Heart left ventricle (tissue), 16 donors: ENCODE data around the gene PPP6C. TPM values are rescaled to one million over a fixed set of nuclear protein-coding genes. Genes with fewer than 3 reads are reported as not detected.

ENCODE experiments used
- ATAC-seq, 4 donors: fragments of 200-7000 bp; cut with Tn5 transposase; one replicate each; pipeline ENCODE4 v1.9.1; 2020 to 2022; ENCODE audit warnings: moderate library complexity in 4 of 4, mild to moderate bottlenecking in 3 of 4, moderate number of reproducible peaks in 1 of 4
- DNase-seq, 5 donors: peaks; one replicate each; pipeline ENCODE4 v3.0.0-alpha.2; 2020
- H3K27ac ChIP-seq, 12 donors: fragments of 200-600 bp; sonication (generic) in 4 of 12; one replicate each; pipeline versions ENCODE4 v1.5.0 to v1.8.0; 2016 to 2022; ENCODE audit warnings: mild to moderate bottlenecking in 2 of 12
- H3K27me3 ChIP-seq, 9 donors: fragments of 200-600 bp; sonication (generic) in 2 of 9; one replicate each; pipeline versions ENCODE4 v1.5.1 to v1.8.0; 2016 to 2022; ENCODE audit warnings: mild to moderate bottlenecking in 3 of 9
- H3K36me3 ChIP-seq, 9 donors: fragments of 200-600 bp; sonication (generic) in 2 of 9; one replicate each; pipeline versions ENCODE4 v1.5.0 to v1.8.0; 2018 to 2022; ENCODE audit warnings: mild to moderate bottlenecking in 2 of 9
- H3K4me1 ChIP-seq, 12 donors: fragments of 200-600 bp; sonication (generic) in 4 of 12; one replicate each; pipeline versions ENCODE4 v1.5.0 to v1.8.0; 2016 to 2022; ENCODE audit warnings: mild to moderate bottlenecking in 3 of 12
- H3K4me3 ChIP-seq, 12 donors: fragments of 200-600 bp; sonication (generic) in 4 of 12; one replicate each; pipeline versions ENCODE4 v1.5.0 to v1.8.0; 2017 to 2022; ENCODE audit warnings: mild to moderate bottlenecking in 9 of 12, moderate library complexity in 4 of 12
- H3K9me3 ChIP-seq, 12 donors: fragments of 200-600 bp; sonication (generic) in 4 of 12; one replicate each; pipeline versions ENCODE4 v1.5.0 to v1.8.0; 2016 to 2022; ENCODE audit warnings: mild to moderate bottlenecking in 1 of 12
- POLR2A ChIP-seq, 2 donors: fragments of 450-650 bp; IDR thresholded peaks; one replicate each; pipeline ENCODE4 v1.6.1; 2017; ENCODE audit warnings: antibody characterized with exemption in 2 of 2, mild to moderate bottlenecking in 2 of 2, moderate library complexity in 2 of 2
- WGBS, 4 donors: extraction: QIAGEN DNeasy Blood & Tissue Kit in 2 of 4; methylation state at CpG; one replicate each; pipeline versions ENCODE4 v1.1.5 to v1.1.7; 2013 to 2018; 5-methylcytosine and 5-hydroxymethylcytosine counted together
- intact Hi-C, 10 donors: fragments of 100-400 bp; cut with DNase I; formaldehyde crosslinking; loops; one replicate each; pipeline versions ENCODE4 v1.11.1 to v1.14.2; 2022
- polyA plus RNA-seq, 2 donors: library from polyadenylated mRNA; stranded (reverse); fragments of 200-250 nt; gene quantifications; one replicate each; pipeline ENCODE4 v1.2.3, GENCODE V29; 2013
- total RNA-seq, 9 donors: library from RNA; depleted of rRNA in 2 of 9; stranded (reverse); fragments of >200 nt in 2 of 9; fragmentation: NEBNext Ultra II Directional in 3 of 9; extraction: Animal tissue kit (Norgen Biotek cat#: 25700) in 3 of 9; gene quantifications; one replicate each; pipeline versions ENCODE4 v1.1.0 to v1.2.4, GENCODE V29; 2016 to 2023
- TF ChIP-seq, protein P1 (sequence below), 12 donors: fragments of 200-600 bp; sonication (generic) in 4 of 12; IDR thresholded peaks; one replicate each; pipeline versions ENCODE4 v1.5.0 to v1.8.0; 2018 to 2022; ENCODE audit warnings: antibody characterized with exemption in 12 of 12, mild to moderate bottlenecking in 5 of 12
- donor health status: ischemic (EF 13 %, LVEDD 7.1; RV severe dilation, severe dysfunction).
- donor health status: healthy with polysubstance abuse.
- donor health status: DM: no; HTN: yes; CAD: no.
- donor health status: DM: no; HTN: no; CAD: no.
- donor health status: ischemic (EF 25% LVEDD 6.9; RV normal size, moderate dysfunction).
- donor health status: ischemic (EF 25% LVEDD 5.7; RV mildly dilated, moderate dysfunction).
- donor health status: healthy.
- donor health status: DM: yes; HTN: yes; CAD: no.
- donor health status: ischemic (EF 35%, LVEDD 5.7; RV mildly dilated, moderate dysfunction).
- donor health status: nonischemic (EF 11% LVEDD 7.7; RV severe dilation, severe dysfunction).
- donor health status: DM: yes; HTN: yes; CAD: no.
- donor health status: PGD.
- donor health status: ischemic (EF 29% LVEDD 5.4; RV normal size, mild dysfunction).
- donor health status: nonischemic (EF 23%, LVEDD 6.1; RV moderate dilation, normal function).

The PPP6C gene
- total and polyA plus RNA-seq, 11 donors: 12.0 to 40.7 (median 35.3) TPM

DNA sequence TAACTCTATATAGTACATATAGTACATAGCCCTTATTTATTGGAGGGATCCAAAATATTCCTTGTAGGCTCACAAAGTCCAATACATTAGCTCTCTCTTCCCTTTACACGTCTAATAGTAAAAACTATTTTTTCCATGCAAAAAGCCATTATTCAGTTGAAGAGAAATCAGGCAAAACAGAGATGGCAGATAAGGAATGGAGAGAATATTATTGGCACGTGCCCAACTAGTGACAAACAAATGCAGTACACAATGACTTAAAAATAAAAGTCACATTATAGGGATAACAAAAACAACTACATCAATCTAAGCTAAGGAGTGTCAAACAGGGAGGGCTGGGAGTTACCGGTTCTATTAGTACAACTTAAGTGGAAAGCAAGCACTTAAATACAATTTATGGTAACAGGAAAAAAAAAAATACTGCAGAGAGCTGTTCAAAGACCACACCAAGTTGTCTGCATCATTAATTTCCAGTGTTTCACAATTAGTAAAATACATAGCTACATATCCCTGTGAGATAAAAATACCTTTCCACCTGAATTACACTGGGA is 42.1 kb downstream of the PPP6C start:
- Histone ChIP-seq H3K4me3 (no peak overlapping the region), H3K27ac (no peak overlapping the region), H3K4me1 (peaks cover 0 to 12% (median 6%) of the 10 kb centered on the region in 12 donors), H3K9me3 (no peaks in the 10 kb centered on the region), H3K36me3 (peaks cover 0 to 48% (median 40%) of the 10 kb centered on the region in 9 donors), H3K27me3 (no peaks in the 10 kb centered on the region)
- 72 to 82% (median 74%) methylated on average over 3 of the region's 3 CpGs for WGBS, 4 donors
- no peak for TF ChIP-seq POLR2A (IDR thresholded peaks at IDR 0.05)
- TF ChIP-seq, protein P1, sequence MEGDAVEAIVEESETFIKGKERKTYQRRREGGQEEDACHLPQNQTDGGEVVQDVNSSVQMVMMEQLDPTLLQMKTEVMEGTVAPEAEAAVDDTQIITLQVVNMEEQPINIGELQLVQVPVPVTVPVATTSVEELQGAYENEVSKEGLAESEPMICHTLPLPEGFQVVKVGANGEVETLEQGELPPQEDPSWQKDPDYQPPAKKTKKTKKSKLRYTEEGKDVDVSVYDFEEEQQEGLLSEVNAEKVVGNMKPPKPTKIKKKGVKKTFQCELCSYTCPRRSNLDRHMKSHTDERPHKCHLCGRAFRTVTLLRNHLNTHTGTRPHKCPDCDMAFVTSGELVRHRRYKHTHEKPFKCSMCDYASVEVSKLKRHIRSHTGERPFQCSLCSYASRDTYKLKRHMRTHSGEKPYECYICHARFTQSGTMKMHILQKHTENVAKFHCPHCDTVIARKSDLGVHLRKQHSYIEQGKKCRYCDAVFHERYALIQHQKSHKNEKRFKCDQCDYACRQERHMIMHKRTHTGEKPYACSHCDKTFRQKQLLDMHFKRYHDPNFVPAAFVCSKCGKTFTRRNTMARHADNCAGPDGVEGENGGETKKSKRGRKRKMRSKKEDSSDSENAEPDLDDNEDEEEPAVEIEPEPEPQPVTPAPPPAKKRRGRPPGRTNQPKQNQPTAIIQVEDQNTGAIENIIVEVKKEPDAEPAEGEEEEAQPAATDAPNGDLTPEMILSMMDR (IDR thresholded peaks at IDR 0.05): no peak
- DNase-seq (no peak), ATAC-seq (no peak)
- intact Hi-C loops: loop anchor here in 7 of 10 donors (5.0 to 10.0 kb wide), 7 partner anchors 203 to 375 kb away; partner anchors contain the start of genes ARPC5L (in 2 of the 7), NR6A1 (in 2 of the 7), RPL35 (in 2 of the 7) and GOLGA1 (in 1 of the 7)

DNA sequence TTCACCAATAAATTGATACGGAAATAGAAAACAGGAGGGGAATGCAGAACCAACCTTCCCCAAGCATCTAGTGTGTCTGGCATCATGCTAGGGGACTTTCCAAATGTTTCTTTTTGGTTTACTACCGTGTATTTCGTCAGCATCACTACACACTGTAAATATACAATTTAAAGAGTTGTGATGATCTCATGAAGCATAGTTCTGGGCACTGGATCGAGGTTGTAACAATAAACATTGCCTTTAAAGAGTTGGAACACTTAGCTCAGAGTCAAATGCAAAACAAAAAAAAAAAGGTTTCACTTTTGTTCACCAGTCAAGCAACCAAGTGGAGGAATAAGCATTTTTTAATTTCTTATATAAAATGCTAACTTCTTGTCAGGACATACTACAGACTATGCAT is 43.4 kb downstream of the PPP6C start:
- DNase-seq (no peak), ATAC-seq (no peak)

DNA sequence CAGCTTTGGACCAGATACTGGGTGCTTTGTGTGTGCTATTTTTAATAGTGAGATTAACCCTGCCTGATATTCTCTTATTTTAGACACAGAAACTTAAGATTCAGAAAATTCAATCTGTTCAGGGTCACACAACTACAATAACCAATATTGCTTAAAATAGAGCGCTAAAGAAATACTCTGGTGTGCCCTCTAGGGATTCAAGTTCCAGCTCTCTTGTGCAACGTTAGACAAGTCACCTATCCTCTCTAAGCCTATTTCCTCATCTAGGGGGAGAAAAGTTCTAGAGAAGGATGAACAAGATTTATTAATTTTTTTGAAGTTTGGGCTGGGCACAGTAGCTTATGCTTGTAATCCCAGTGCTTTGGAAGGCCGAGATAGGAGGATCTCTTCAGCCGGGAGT is 44.2 kb downstream of the PPP6C start:
- TF ChIP-seq, protein P1 (IDR thresholded peaks at IDR 0.05): no peak
- TF ChIP-seq POLR2A (IDR thresholded peaks at IDR 0.05): no peak
- WGBS, 4 donors: 71 to 79% (median 77%) methylated on average over 4 of the region's 4 CpGs
- DNase-seq (no peak), ATAC-seq (no peak)
- Histone ChIP-seq H3K27me3 (no peaks in the 10 kb centered on the region), H3K27ac (no peak overlapping the region), H3K36me3 (peaks cover 0 to 34% (median 19%) of the 10 kb centered on the region in 9 donors), H3K4me3 (no peak overlapping the region), H3K4me1 (peaks cover 0 to 15% (median 7%) of the 10 kb centered on the region in 12 donors), H3K9me3 (no peaks in the 10 kb centered on the region)
- intact Hi-C loops: loop anchor here in 7 of 10 donors (2.0 to 10.0 kb wide), 8 partner anchors 201 to 373 kb away; partner anchors contain the start of genes ARPC5L (in 2 of the 7), GOLGA1 (in 2 of the 7), NR6A1 (in 2 of the 7) and RPL35 (in 2 of the 7)

More for the DNA sequence above, 43.4 kb downstream of the PPP6C start:
- no peak overlapping the region for H3K27ac ChIP-seq
- peaks cover 0 to 15% (median 7%) of the 10 kb centered on the region in 12 donors for H3K4me1 ChIP-seq
- H3K4me3 ChIP-seq: no peak overlapping the region
- H3K9me3 ChIP-seq: no peaks in the 10 kb centered on the region
- no peak for TF ChIP-seq POLR2A (IDR thresholded peaks at IDR 0.05)
- TF ChIP-seq, protein P1 (IDR thresholded peaks at IDR 0.05): no peak
- intact Hi-C loops: loop anchor here in 7 of 10 donors (5.0 to 10.0 kb wide), 7 partner anchors 201 to 374 kb away; partner anchors contain the start of genes ARPC5L (in 2 of the 7), NR6A1 (in 2 of the 7), RPL35 (in 2 of the 7) and GOLGA1 (in 1 of the 7)
- 64 to 72% (median 65%) methylated on average over 4 of the region's 4 CpGs for WGBS, 4 donors
- H3K27me3 ChIP-seq: no peaks in the 10 kb centered on the region
- peaks cover 0 to 39% (median 27%) of the 10 kb centered on the region in 9 donors for H3K36me3 ChIP-seq

DNA sequence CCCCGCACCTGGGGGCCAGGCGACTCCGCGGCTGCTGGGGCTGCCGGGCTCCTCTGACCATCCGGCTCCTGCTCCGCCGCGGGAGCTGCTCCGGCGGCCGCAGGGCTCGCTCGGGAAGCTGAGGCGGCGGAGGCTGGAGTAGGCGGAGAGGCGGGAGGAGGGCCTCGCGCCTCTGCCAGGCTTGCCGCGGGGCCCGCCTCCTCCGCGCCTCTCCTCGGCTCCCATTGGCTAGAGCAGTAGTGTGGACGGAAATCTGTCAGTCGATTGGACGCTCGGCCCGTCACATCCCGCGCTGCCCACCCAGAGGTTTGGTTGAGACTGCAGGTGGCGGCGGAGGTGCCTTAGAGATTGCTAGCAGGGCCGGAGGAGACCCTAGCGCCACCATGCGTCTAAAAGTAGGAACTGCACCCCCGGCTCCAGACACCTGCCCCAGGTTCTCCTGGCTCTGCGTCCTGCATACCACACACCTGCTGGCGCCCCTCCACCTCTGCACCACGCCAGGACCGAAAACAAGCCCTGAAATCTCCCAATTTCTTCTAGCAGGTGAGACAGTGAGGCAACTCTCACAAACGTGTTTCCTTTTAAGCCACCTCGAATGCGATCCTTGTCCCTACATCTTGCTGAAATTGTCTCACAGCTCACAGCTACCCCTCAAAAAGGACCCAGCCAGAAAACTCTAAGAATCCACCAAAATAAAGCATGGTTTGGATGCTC is 46.1 kb downstream of the PPP6C start, which contains the start of gene SCAI:
Gene SCAI (minus strand): TSS at position 152 of the 714 bp plus-strand sequence. CDS start 91 bp downstream, at position 61.
- TF ChIP-seq POLR2A (IDR thresholded peaks at IDR 0.05): peak in 1 of 2 donors; percentile 59
- TF ChIP-seq, protein P1 (IDR thresholded peaks at IDR 0.05): peak; percentile 96 to 100 (median 99)
- DNase-seq (peak; percentile 99 to 100 (median 99)), ATAC-seq (peak; percentile 100)
- no peaks in the 10 kb centered on the region for H3K27me3 ChIP-seq
- H3K9me3 ChIP-seq: no peaks in the 10 kb centered on the region
- peak within 1 kb of the TSS; percentile 61 to 91 (median 72) for H3K4me3 ChIP-seq
- WGBS, 4 donors: 1% methylated on average over 21 to 46 of the region's 46 CpGs
- H3K36me3 ChIP-seq: peaks cover 0 to 16% (median under 1%) of the 10 kb centered on the region in 9 donors
- peak within 1 kb of the TSS in 9 of 12 donors; percentile 8 to 83 (median 52) for H3K27ac ChIP-seq
- H3K4me1 ChIP-seq: peaks cover 0 to 15% (median 7%) of the 10 kb centered on the region in 12 donors
- intact Hi-C loops: loop anchor here (1.0 to 10.0 kb wide), 18 partner anchors 44 to 371 kb away; partner anchors contain the start of genes GOLGA1 (in 8 of the 10), NR6A1 (in 4 of the 10), ARPC5L (in 2 of the 10) and PPP6C (in 2 of the 10)
